Measurements from ENCODE around the gene DNAJC7.

Gene DNAJC7

DNA sequence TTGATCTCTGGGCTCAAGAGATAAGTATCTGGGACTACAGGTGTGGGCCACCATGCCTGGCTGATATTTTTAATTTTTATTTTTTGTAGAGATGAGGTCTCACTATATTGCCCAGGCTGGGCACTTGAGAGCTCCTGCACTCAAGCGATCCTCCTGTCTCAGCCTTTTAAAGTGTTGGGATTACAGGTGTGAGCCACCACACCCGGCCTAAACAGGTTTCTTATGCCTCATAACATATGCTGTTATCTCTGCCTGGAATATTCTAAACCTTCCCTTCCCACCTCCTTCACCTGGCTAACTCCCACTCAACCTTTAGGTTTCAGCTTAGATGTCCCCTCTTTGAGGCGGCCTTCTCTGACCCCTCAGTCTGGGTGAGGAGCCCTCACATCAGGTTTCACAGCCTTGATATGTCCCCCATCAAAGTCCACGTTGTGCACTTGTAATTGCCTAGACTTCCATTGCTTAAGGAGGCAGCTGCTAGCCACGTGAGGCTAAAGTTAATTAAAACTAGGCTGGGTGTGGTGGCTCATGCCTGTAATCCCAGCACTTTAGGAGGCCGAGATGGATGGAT, 59.3 kb downstream of the DNAJC7 start:
- TF ChIP-seq, protein P1, sequence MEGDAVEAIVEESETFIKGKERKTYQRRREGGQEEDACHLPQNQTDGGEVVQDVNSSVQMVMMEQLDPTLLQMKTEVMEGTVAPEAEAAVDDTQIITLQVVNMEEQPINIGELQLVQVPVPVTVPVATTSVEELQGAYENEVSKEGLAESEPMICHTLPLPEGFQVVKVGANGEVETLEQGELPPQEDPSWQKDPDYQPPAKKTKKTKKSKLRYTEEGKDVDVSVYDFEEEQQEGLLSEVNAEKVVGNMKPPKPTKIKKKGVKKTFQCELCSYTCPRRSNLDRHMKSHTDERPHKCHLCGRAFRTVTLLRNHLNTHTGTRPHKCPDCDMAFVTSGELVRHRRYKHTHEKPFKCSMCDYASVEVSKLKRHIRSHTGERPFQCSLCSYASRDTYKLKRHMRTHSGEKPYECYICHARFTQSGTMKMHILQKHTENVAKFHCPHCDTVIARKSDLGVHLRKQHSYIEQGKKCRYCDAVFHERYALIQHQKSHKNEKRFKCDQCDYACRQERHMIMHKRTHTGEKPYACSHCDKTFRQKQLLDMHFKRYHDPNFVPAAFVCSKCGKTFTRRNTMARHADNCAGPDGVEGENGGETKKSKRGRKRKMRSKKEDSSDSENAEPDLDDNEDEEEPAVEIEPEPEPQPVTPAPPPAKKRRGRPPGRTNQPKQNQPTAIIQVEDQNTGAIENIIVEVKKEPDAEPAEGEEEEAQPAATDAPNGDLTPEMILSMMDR (conservative IDR thresholded peaks at IDR 0.05), result no peak

DNA sequence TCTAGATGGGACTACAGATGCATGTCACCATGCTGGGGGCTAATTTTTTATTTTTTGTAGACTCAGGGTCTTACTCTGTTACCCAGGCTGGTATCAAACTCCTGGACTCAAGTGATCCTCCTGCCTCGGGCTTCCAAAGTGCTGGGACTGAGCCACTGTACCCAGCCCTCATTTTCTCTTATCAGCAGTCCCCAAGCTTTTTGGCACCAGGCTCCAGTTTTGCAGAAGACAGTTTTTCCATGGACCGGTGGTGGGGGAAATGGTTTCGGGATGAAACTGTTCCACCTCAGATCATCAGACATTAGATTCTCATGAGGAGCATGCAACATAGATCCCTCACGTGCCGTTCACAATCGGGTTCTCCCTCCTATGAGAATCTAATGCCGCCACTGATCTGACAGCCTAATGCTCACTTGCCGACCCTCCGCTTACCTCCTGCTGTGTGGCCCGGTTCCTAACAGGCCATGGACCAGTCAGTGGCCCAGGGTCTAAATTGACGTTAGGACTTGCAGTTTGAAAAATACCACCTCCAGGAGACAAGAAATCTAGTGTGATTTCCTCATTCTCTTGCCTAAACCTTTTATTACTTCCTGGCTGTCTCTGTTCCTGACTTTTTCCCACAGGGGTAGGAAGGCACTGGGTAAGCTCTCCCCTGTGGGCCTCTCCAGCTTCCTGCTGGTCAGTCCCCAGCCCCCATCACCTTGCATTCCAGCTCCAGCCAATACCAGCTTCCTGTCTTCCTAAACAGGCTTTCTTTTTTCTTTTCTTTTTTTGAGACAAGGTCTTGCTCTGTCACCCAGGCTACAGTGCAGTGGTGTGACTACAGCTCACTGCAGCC, 60.0 kb downstream of the DNAJC7 start:
- H3K27ac ChIP-seq, result no peak overlapping the region
- TF ChIP-seq, protein P1 (conservative IDR thresholded peaks at IDR 0.05), result no peak

More for the DNA sequence above, 59.3 kb downstream of the DNAJC7 start:
- H3K27ac ChIP-seq, result no peak overlapping the region

GRCh38 chr17:41956522-41956921, 60.7 kb downstream of the DNAJC7 start:
- TF ChIP-seq, protein P1 (conservative IDR thresholded peaks at IDR 0.05), result no peak

GRCh38 chr17:41948762-41949460, 68.3 kb downstream of the DNAJC7 start:
- TF ChIP-seq, protein P1 (conservative IDR thresholded peaks at IDR 0.05), result no peak
- no peak overlapping the region for H3K27ac ChIP-seq

More at GRCh38 chr17:41956522-41956921, 60.7 kb downstream of the DNAJC7 start:
- no peak overlapping the region for H3K27ac ChIP-seq

GRCh38 chr17:41944943-41945342, 72.3 kb downstream of the DNAJC7 start:
- no peak overlapping the region for H3K27ac ChIP-seq
- TF ChIP-seq, protein P1 (conservative IDR thresholded peaks at IDR 0.05), result no peak

DNA sequence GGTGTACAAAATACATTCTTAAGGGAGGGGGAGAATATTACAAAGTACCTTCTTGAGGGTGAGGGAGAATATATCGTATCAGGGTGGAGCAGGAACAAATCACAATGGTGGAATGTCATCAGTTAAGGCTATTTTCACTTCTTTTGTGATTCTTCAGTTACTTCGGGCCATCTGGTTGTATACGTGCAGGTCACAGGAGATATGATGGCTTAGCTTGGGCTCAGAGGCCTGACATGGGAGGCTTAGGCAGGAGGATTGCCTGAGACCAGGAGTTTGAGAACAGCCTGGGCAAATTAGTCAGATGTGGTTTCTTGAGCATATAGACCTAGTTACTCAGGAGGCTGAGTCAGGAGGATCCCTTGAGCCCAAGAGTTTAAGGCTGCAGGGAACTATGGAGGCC, 73.7 kb downstream of the DNAJC7 start:
- TF ChIP-seq, protein P1 (conservative IDR thresholded peaks at IDR 0.05), result no peak
- H3K27ac ChIP-seq, result no peak overlapping the region
